HCT116 (cell line): ENCODE results near the gene MRPL16. TPM values are rescaled to one million over a fixed set of nuclear protein-coding genes. Genes with fewer than 3 reads are reported as not detected.
"Not testable (repeated sequence)": the region's sequence is repeated elsewhere in the genome, so short reads cannot be mapped to it uniquely, and the experiment has no call there.

Source experiments
- ATAC-seq: fragments of 200-7000 bp; cut with Tn5 transposase; 2 replicates; pipeline ENCODE4 v1.9.1; 2020; ENCODE audit warnings: mild to moderate bottlenecking, moderate library complexity
- BruUV-seq: library from RNA; stranded (reverse); fragments of 400-500 nt; replicated peaks from 2 replicates; lab custom pipeline; 2021; lab: Mats Ljungman, UMichigan
- CTCF ChIA-PET: fragments of 300-600 bp; sonication (Branson Sonifier 250); formaldehyde crosslinking; loops from one replicate; lab custom pipeline; 2021; ENCODE audit warnings: antibody characterized with exemption; lab: Charles Lee
- POLR2A ChIA-PET: fragments of 300-600, 350-600 bp; sonication (Branson Sonifier 250); formaldehyde crosslinking; loops from one replicate; lab custom pipeline; 2021; ENCODE audit warnings: antibody characterized with exemption; lab: Charles Lee
- RAD21 ChIA-PET, 2 experiments: fragments of 300-600 bp; sonication (Branson Sonifier 250); formaldehyde crosslinking; loops; one replicate each; lab custom pipeline; 2023; ENCODE audit warnings: low total read pairs in 2 of 2; ENCODE audit not compliant: uncharacterized antibody in 2 of 2, unreplicated experiment in 2 of 2, low non-redundant PET in 1 of 2; lab: Charles Lee
- DNase-seq: peaks from one replicate; pipeline ENCODE4 v3.0.0-alpha.2; 2010; ENCODE audit warnings: low read depth, low spot score
- H2AFZ ChIP-seq: fragments of 200-600 bp; shearing (Covaris generic), sonication (generic); 2 replicates; pipeline ENCODE4 v1.6.1; 2017; ENCODE audit warnings: low read depth, mixed run types, mixed read lengths, antibody characterized with exemption, low read length; ENCODE audit not compliant: poor library complexity, severe bottlenecking
- H3K27ac ChIP-seq: 2 replicates; pipeline ENCODE4 v1.5.1; 2012; ENCODE audit warnings: low read depth, low read length
- H3K27me3 ChIP-seq: fragments of 200-600 bp; sonication (generic); 2 replicates; pipeline ENCODE4 v1.6.1; 2016; ENCODE audit warnings: mixed run types, low read length, mixed read lengths; ENCODE audit not compliant: insufficient read depth
- H3K36me3 ChIP-seq, 2 experiments: fragments of 200-500 bp in 1 of 2; fragments of 200-600 bp in 1 of 2; sonication (Bioruptor generic) in 1 of 2; sonication (generic) in 1 of 2; 2 replicates each; pipeline versions ENCODE4 v1.5.1 to v1.6.1; 2014 to 2016; ENCODE audit warnings: low read length in 2 of 2, inconsistent platforms in 1 of 2, mixed read lengths in 1 of 2, mixed run types in 1 of 2; ENCODE audit not compliant: insufficient read depth in 2 of 2, control insufficient read depth in 1 of 2
- H3K4me1 ChIP-seq, 2 experiments: fragments of 200-600 bp in 1 of 2; sonication (generic) in 1 of 2; 2 replicates each; pipeline versions ENCODE4 v1.5.1 to v1.6.1; 2012 to 2017; ENCODE audit warnings: low read length in 2 of 2, inconsistent platforms in 1 of 2, mild to moderate bottlenecking in 1 of 2, mixed read lengths in 1 of 2, mixed run types in 1 of 2, moderate library complexity in 1 of 2; ENCODE audit not compliant: insufficient read depth in 2 of 2, control insufficient read depth in 1 of 2
- H3K4me2 ChIP-seq: fragments of 200-600 bp; sonication (generic); 2 replicates; pipeline ENCODE4 v1.6.1; 2017; ENCODE audit warnings: mixed run types, low read length, mixed read lengths
- H3K4me3 ChIP-seq, 2 experiments: fragments of 200-600 bp in 1 of 2; sonication (generic) in 1 of 2; replicated peaks in 1 of 2; 2 replicates each; pipeline ENCODE4 v1.5.1; 2011 to 2016; ENCODE audit warnings: low read length in 2 of 2, control low read depth in 1 of 2, low read depth in 1 of 2, mild to moderate bottlenecking in 1 of 2, mixed read lengths in 1 of 2, mixed run types in 1 of 2
- H3K79me2 ChIP-seq: fragments of 200-600 bp; sonication (generic); 2 replicates; pipeline ENCODE4 v1.6.1; 2017; ENCODE audit warnings: mild to moderate bottlenecking, mixed run types, low read length, moderate library complexity, mixed read lengths; ENCODE audit not compliant: insufficient read depth
- H3K9ac ChIP-seq: fragments of 200-600 bp; sonication (generic); 2 replicates; pipeline ENCODE4 v1.6.1; 2016; ENCODE audit warnings: low read length, mixed read lengths
- H3K9me2 ChIP-seq: fragments of 200-600 bp; sonication (generic), shearing (Covaris generic); 2 replicates; pipeline ENCODE4 v1.6.1; 2017; ENCODE audit warnings: mixed run types, mild to moderate bottlenecking, moderate library complexity; ENCODE audit not compliant: insufficient read depth
- H3K9me3 ChIP-seq, 2 experiments: fragments of 200-500 bp in 1 of 2; fragments of 200-600 bp in 1 of 2; sonication (Bioruptor generic) in 1 of 2; sonication (generic) in 1 of 2; 2 replicates each; pipeline ENCODE4 v1.6.1; 2014 to 2017; ENCODE audit warnings: low read length in 2 of 2, mixed read lengths in 2 of 2, inconsistent platforms in 1 of 2, low read depth in 1 of 2, mild to moderate bottlenecking in 1 of 2, mixed run types in 1 of 2, moderate library complexity in 1 of 2; ENCODE audit not compliant: control insufficient read depth in 1 of 2, insufficient read depth in 1 of 2
- H4K20me1 ChIP-seq: fragments of 200-600 bp; sonication (generic), shearing (Covaris generic); 2 replicates; pipeline ENCODE4 v1.6.1; 2017; ENCODE audit warnings: mixed run types, mild to moderate bottlenecking, moderate library complexity; ENCODE audit not compliant: insufficient read depth
- CBX3 ChIP-seq: IDR thresholded peaks from 2 replicates; pipeline ENCODE4 v1.6.1; 2012; ENCODE audit warnings: low read depth
- ELF1 ChIP-seq: IDR thresholded peaks from 2 replicates; pipeline ENCODE4 v1.6.1; 2012; ENCODE audit warnings: low read depth, borderline replicate concordance
- POLR2A ChIP-seq: IDR thresholded peaks from 2 replicates; pipeline ENCODE4 v1.7.0; 2011; ENCODE audit warnings: borderline replicate concordance; ENCODE audit not compliant: insufficient read depth, insufficient read length; ENCODE audit errors: extremely low read depth
- POLR2AphosphoS5 ChIP-seq: IDR thresholded peaks from 2 replicates; pipeline ENCODE4 v1.6.1; 2011; ENCODE audit warnings: mild to moderate bottlenecking, low read depth, low read length, moderate library complexity
- SP1 ChIP-seq: IDR thresholded peaks from 2 replicates; pipeline ENCODE4 v1.6.1; 2012; ENCODE audit warnings: low read depth
- TCF7L2 ChIP-seq: IDR thresholded peaks from 2 replicates; pipeline ENCODE4 v1.7.0; 2011; ENCODE audit warnings: borderline replicate concordance, inconsistent platforms; ENCODE audit not compliant: insufficient read depth, insufficient read length; ENCODE audit errors: extremely low read depth
- YY1 ChIP-seq: IDR thresholded peaks from 2 replicates; pipeline ENCODE4 v1.6.1; 2011; ENCODE audit warnings: low read length, low read depth, moderate library complexity, mild to moderate bottlenecking; ENCODE audit not compliant: insufficient replicate concordance; ENCODE audit errors: extremely low read depth
- ZNF274 ChIP-seq: fragments of 200-500 bp; sonication (Bioruptor generic); IDR thresholded peaks from 2 replicates; pipeline ENCODE4 v1.6.1; 2014; ENCODE audit warnings: mild to moderate bottlenecking, low read depth, low read length, inconsistent platforms
- intact Hi-C: fragments of 100-400 bp; cut with micrococcal nuclease; formaldehyde crosslinking; loops from 2 replicates; pipeline ENCODE4 v1.10.0; 2022
- total RNA-seq: library from RNA; stranded (reverse); gene quantifications from one replicate; pipeline ENCODE4 v1.2.1, GENCODE V29; 2021; ENCODE audit not compliant: unreplicated experiment
- TF ChIP-seq, protein P1 (sequence below): IDR thresholded peaks from 2 replicates; pipeline ENCODE4 v1.6.1; 2012; ENCODE audit warnings: low read depth

The MRPL16 gene
- total RNA-seq, 1 experiment from 2014 or later, result 61.0 TPM

DNA sequence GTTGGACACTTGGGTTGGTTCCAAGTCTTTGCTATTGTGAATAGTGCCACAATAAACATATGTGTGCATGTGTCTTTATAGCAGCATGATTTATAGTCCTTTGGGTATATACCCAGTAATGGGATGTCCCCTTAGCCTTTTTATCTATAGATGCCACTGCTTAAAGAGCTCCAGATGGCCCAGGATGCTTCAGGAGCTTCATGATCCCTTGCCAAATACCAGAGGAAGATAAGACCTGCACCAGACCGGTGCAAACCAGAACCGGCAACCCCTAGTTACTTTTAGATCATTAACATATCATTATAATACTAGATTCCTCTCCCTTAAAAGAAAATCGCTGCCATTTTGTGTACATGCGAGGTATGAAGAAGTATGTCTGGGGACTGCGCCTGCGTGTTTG is 37.9 kb upstream of the MRPL16 start:
- BruUV-seq, H4K20me1 ChIP-seq, H3K9ac ChIP-seq, H2AFZ ChIP-seq, H3K9me2 ChIP-seq, CTCF ChIA-PET, intact Hi-C loops, H3K27ac ChIP-seq, RAD21 ChIA-PET, H3K9me3 ChIP-seq, H3K4me2 ChIP-seq, H3K4me1 ChIP-seq, DNase-seq, H3K36me3 ChIP-seq, H3K4me3 ChIP-seq, ATAC-seq, POLR2A ChIA-PET, H3K27me3 ChIP-seq, H3K79me2 ChIP-seq: not testable (repeated sequence)

DNA sequence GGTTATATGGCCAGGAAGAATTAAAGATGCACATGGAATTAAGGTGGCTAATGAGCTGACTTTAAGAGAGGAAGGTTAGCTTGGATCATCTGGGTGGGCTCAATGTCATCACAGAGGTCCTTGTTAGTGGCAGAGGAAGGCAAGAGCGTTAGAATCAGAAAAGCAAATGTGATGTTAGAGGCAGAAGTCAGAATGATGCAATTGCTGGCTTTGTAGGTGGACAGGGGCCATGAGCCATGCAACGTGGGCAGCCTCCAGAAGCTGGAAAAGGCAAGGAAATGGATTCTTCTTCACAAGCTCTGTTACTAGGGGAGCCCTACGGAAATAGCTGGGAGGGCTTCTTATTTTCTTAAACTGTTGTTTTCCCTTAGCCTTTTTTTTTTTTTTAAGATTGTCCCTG is 37.0 kb upstream of the MRPL16 start:
- Histone ChIP-seq H3K36me3 (no peaks in the 10 kb centered on the region), H3K4me1 (no peaks in the 10 kb centered on the region; a peak in 1 of 4 replicates), H3K9me3 (no peaks in the 10 kb centered on the region), H3K79me2 (no peaks in the 10 kb centered on the region), H3K4me2 (no peak overlapping the region), H2AFZ (no peak overlapping the region), H3K27ac (no peak overlapping the region), H3K4me3 (no peak overlapping the region), H3K9me2 (no peaks in the 10 kb centered on the region), H3K9ac (no peak overlapping the region), H4K20me1 (no peaks in the 10 kb centered on the region), H3K27me3 (no peaks in the 10 kb centered on the region)
- no peak for DNase-seq
- POLR2A ChIA-PET, result no interaction called here
- RAD21 ChIA-PET, result no interaction called here
- no peak for TF ChIP-seq TCF7L2
- TF ChIP-seq ELF1, result no peak
- TF ChIP-seq ZNF274, result no peak
- TF ChIP-seq CBX3, result no peak
- TF ChIP-seq POLR2AphosphoS5, result no peak
- TF ChIP-seq, protein P1, sequence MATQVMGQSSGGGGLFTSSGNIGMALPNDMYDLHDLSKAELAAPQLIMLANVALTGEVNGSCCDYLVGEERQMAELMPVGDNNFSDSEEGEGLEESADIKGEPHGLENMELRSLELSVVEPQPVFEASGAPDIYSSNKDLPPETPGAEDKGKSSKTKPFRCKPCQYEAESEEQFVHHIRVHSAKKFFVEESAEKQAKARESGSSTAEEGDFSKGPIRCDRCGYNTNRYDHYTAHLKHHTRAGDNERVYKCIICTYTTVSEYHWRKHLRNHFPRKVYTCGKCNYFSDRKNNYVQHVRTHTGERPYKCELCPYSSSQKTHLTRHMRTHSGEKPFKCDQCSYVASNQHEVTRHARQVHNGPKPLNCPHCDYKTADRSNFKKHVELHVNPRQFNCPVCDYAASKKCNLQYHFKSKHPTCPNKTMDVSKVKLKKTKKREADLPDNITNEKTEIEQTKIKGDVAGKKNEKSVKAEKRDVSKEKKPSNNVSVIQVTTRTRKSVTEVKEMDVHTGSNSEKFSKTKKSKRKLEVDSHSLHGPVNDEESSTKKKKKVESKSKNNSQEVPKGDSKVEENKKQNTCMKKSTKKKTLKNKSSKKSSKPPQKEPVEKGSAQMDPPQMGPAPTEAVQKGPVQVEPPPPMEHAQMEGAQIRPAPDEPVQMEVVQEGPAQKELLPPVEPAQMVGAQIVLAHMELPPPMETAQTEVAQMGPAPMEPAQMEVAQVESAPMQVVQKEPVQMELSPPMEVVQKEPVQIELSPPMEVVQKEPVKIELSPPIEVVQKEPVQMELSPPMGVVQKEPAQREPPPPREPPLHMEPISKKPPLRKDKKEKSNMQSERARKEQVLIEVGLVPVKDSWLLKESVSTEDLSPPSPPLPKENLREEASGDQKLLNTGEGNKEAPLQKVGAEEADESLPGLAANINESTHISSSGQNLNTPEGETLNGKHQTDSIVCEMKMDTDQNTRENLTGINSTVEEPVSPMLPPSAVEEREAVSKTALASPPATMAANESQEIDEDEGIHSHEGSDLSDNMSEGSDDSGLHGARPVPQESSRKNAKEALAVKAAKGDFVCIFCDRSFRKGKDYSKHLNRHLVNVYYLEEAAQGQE, result no peak
- TF ChIP-seq YY1, result no peak
- TF ChIP-seq POLR2A, result no peak
- no peak for TF ChIP-seq SP1
- intact Hi-C loops, result no loop called here
- BruUV-seq, result no TSS peak
- no peak for ATAC-seq
- CTCF ChIA-PET, result no interaction called here
